ENCODE measurements around the gene CD300A. TPM values are rescaled to one million over a fixed set of nuclear protein-coding genes. Genes with fewer than 3 reads are reported as not detected.
A peak's percentile ranks its signal among the peaks of the same experiment; 100 is the strongest.

CD300A gene
- total RNA-seq, 2 donors from 2014 or later = 2.0 to 3.1 TPM

DNA sequence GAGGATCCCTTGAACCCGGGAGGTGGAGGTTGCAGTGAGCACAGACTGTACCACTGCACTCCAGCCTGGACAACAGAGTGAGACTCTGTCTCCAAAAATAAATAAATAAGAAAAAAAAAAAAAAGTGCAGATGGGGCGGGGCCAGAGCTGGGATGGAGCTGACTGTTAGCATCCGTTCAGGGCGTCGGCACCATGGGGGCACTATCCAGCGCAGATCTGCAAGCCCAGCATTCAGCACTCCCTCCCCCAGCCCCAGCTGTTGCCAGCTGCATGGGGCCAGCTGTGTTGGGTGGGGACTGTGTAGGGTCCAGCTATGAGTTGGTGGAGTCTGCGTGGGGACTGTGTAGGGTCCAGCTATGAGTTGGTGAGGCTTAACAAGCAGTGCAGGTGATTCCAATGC, 21.3 kb upstream of the CD300A start:
- peak overlapping the region in 2 of 4 donors; percentile 97 to 99 for H3K27ac ChIP-seq
- intact Hi-C loops (cut with DNase I) = no loop called here
- 85 to 86% methylated on average over 6 to 7 of the region's 7 CpGs for WGBS, 2 donors

DNA sequence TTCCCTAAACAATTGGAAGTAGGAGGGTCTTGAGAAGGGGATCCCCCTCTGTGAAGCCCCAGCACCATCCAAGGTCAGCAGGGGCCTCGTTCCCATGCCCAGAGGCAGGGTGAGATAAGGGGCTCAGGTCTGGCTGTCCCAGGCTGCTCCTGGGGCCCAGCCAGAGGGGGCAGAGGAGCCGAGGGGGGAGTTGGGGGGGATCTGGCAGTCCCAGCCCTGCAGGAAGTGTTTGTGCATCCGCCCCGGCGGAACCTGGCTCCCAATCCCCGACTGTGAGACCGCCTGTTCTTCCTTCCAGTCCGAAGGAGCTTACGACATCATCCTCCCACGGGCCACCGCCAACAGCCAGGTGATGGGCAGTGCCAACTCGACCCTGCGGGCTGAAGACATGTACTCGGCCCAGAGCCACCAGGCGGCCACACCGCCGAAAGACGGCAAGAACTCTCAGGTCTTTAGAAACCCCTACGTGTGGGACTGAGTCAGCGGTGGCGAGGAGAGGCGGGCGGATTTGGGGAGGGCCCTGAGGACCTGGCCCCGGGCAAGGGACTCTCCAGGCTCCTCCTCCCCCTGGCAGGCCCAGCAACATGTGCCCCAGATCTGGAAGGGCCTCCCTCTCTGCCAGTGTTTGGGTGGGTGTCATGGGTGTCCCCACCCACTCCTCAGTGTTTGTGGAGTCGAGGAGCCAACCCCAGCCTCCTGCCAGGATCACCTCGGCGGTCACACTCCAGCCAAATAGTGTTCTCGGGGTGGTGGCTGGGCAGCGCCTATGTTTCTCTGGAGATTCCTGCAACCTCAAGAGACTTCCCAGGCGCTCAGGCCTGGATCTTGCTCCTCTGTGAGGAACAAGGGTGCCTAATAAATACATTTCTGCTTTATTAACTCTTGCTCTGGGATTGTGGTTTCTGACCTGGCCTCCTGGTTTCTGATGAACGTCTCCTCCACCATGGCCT, 19.6 kb upstream of the CD300A start:
- Histone ChIP-seq H3K27ac (peak overlapping the region; percentile 30 to 66 (median 48)), H3K4me1 (peaks cover 54% of the 10 kb centered on the region), H3K27me3 (no peaks in the 10 kb centered on the region), H3K36me3 (replicated peaks in 1 of 2; ENCODE audit: insufficient read depth in 1 of 2, low read depth in 2 of 2) (peaks cover 0 to 5% of the 10 kb centered on the region in 2 donors), H3K4me3 (no peak overlapping the region), H3K9me3 (no peaks in the 10 kb centered on the region)
- intact Hi-C loops (cut with DNase I) = no loop called here
- no peak for ATAC-seq
- no peak for TF ChIP-seq POLR2A (IDR thresholded peaks at IDR 0.05)
- TF ChIP-seq, protein P1, sequence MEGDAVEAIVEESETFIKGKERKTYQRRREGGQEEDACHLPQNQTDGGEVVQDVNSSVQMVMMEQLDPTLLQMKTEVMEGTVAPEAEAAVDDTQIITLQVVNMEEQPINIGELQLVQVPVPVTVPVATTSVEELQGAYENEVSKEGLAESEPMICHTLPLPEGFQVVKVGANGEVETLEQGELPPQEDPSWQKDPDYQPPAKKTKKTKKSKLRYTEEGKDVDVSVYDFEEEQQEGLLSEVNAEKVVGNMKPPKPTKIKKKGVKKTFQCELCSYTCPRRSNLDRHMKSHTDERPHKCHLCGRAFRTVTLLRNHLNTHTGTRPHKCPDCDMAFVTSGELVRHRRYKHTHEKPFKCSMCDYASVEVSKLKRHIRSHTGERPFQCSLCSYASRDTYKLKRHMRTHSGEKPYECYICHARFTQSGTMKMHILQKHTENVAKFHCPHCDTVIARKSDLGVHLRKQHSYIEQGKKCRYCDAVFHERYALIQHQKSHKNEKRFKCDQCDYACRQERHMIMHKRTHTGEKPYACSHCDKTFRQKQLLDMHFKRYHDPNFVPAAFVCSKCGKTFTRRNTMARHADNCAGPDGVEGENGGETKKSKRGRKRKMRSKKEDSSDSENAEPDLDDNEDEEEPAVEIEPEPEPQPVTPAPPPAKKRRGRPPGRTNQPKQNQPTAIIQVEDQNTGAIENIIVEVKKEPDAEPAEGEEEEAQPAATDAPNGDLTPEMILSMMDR (IDR thresholded peaks at IDR 0.05) = peak in 3 of 7 experiments; percentile 19 to 49 (median 20)
- WGBS, 2 donors = 36 to 71% methylated on average over 15 to 30 of the region's 31 CpGs
- peak; percentile 52 to 92 (median 80) for DNase-seq

More for the DNA sequence above, 21.3 kb upstream of the CD300A start:
- ATAC-seq = no peak
- Histone ChIP-seq H3K9me3 (no peaks in the 10 kb centered on the region), H3K4me3 (no peak overlapping the region), H3K4me1 (peaks cover 54% of the 10 kb centered on the region), H3K27me3 (no peaks in the 10 kb centered on the region), H3K36me3 (replicated peaks in 1 of 2; ENCODE audit: insufficient read depth in 1 of 2, low read depth in 2 of 2) (peaks cover 0 to 5% of the 10 kb centered on the region in 2 donors)
- DNase-seq = no peak
- TF ChIP-seq, protein P1 (IDR thresholded peaks at IDR 0.05) = no peak
- no peak for TF ChIP-seq POLR2A (IDR thresholded peaks at IDR 0.05)

GRCh38 chr17:74447628-74448159, 18.7 kb upstream of the CD300A start:
- Histone ChIP-seq H3K36me3 (replicated peaks in 1 of 2; ENCODE audit: insufficient read depth in 1 of 2, low read depth in 2 of 2) (peaks cover 0 to 5% of the 10 kb centered on the region in 2 donors), H3K27ac (peak overlapping the region in 2 of 4 donors; percentile 30 to 61), H3K4me3 (no peak overlapping the region), H3K4me1 (peaks cover 46% of the 10 kb centered on the region), H3K27me3 (no peaks in the 10 kb centered on the region), H3K9me3 (no peaks in the 10 kb centered on the region)
- DNase-seq (no peak), ATAC-seq (no peak)
- intact Hi-C loops (cut with DNase I) = no loop called here
- 90 to 93% methylated on average over 11 of the region's 11 CpGs for WGBS, 2 donors
- TF ChIP-seq POLR2A (IDR thresholded peaks at IDR 0.05) = no peak
- TF ChIP-seq, protein P1 (IDR thresholded peaks at IDR 0.05) = no peak

DNA sequence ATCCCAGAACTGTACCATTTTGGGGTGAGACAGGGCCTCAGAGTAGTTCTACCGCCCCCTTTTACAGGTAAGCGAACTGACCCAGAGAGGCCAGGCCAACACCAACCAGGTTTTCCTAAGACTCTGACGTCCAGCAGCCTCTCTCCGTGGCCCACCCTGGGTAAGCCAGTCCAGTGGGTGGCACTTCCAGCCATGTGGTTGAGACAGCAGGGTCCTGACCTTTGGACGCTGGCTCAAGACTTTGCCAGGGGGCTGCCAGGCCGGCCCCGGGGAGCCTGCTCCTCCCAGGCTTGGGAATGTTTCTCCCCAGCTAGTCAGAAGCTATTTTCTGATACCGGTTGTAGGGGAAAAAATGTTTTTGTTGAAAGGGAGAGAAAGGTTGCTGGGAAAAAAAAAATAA, 17.7 kb upstream of the CD300A start:
- DNase-seq (no peak), ATAC-seq (no peak)
- TF ChIP-seq, protein P1 (IDR thresholded peaks at IDR 0.05) = no peak
- Histone ChIP-seq H3K4me3 (no peak overlapping the region), H3K4me1 (peaks cover 46% of the 10 kb centered on the region), H3K27ac (peak overlapping the region in 2 of 4 donors; percentile 3 to 35), H3K9me3 (no peaks in the 10 kb centered on the region), H3K27me3 (no peaks in the 10 kb centered on the region), H3K36me3 (replicated peaks in 1 of 2; ENCODE audit: insufficient read depth in 1 of 2, low read depth in 2 of 2) (peaks cover 0 to 5% of the 10 kb centered on the region in 2 donors)
- intact Hi-C loops (cut with DNase I) = no loop called here
- WGBS, 2 donors = 59 to 75% methylated on average over 7 to 8 of the region's 8 CpGs

Measured in body of pancreas (tissue), 4 donors.